ENCODE results near the gene DOK6. TPM values are rescaled to one million over a fixed set of nuclear protein-coding genes. Genes with fewer than 3 reads are reported as not detected.

DOK6 gene
- total and polyA plus RNA-seq, 9 of the 15 experiments (the other 6 are each of a cell fraction or from before 2014, with no cell fraction given), result not detected

DNA sequence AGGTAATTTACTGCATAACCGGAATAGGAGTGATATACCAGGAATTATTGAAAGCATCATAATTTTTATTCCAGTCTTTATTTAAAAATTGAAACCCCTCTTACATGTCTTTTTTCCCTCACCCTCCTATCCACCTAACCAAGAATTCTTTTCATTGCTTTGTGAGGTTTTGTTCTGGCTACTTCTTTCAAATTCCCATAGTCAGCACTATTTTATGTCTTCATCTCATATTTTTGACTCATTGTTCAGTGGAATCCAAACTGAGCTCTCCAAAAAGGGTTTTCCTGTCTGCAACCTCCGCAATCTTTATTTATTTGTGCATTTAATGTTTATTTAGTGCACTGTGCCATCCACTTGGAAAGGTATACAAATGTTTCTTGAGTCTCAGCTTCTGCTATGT is 128.5 kb downstream of the DOK6 start:
- H3K9me3 ChIP-seq (replicated peaks; ENCODE audit: control insufficient read depth, insufficient read depth, low read depth, low read length), result no peaks in the 10 kb centered on the region; the same call in 1 of the 2 replicates
- intact Hi-C loops (cut with micrococcal nuclease), result no loop called here
- no peaks in the 10 kb centered on the region for H3K27me3 ChIP-seq (ENCODE audit: control insufficient read depth in 2 of 2, insufficient read depth in 2 of 2, low read length in 2 of 2)
- H3K9ac ChIP-seq (ENCODE audit: insufficient read depth in 1 of 2, low read depth in 2 of 2, low read length in 2 of 2), result no peak overlapping the region
- DNase-seq (ENCODE audit: extremely low read depth in 1 of 4, low spot score in 3 of 4), result no peak
- no peaks in the 10 kb centered on the region for H4K20me1 ChIP-seq (replicated peaks; ENCODE audit: control insufficient read depth, insufficient read depth, low read length)
- ChIA-PET CTCF (ENCODE audit: low intra/inter-chr PET ratio) (no interaction called here), POLR2A (no interaction called here)
- H3K27ac ChIP-seq (ENCODE audit: extremely low read depth, low read depth, low read length), result no peak overlapping the region
- H3K4me3 ChIP-seq, result no peak overlapping the region
- H3K4me1 ChIP-seq (replicated peaks in 1 of 2; ENCODE audit: control insufficient read depth in 2 of 2, insufficient read depth in 2 of 2, low read length in 2 of 2), result no peaks in the 10 kb centered on the region
- H2AFZ ChIP-seq (ENCODE audit: low read depth, low read length), result no peak overlapping the region
- H3K36me3 ChIP-seq (ENCODE audit: control insufficient read depth, insufficient read depth, low read length), result no peaks in the 10 kb centered on the region
- no peak for FAIRE-seq
- H3K9me1 ChIP-seq (ENCODE audit: control insufficient read depth, insufficient read depth, low read length), result no peaks in the 10 kb centered on the region
- no peaks in the 10 kb centered on the region for H3K79me2 ChIP-seq (ENCODE audit: control insufficient read depth, insufficient read depth, low read length)
- in situ Hi-C loops (cut with MboI), result no loop called here
- BruUV-seq (replicated peaks), result no TSS peak
- H3K4me2 ChIP-seq (ENCODE audit: insufficient read depth, low read length), result no peak overlapping the region
- ATAC-seq, result no peak
- 11% methylated on average over 2 of the region's 2 CpGs for WGBS (ENCODE audit: insufficient coverage, low coverage, missing lambda C conversion rate)
- no peak for TF ChIP-seq PPARD (CRISPR knock-in tag; IDR thresholded peaks at IDR 0.05)
- TF ChIP-seq, protein P1, sequence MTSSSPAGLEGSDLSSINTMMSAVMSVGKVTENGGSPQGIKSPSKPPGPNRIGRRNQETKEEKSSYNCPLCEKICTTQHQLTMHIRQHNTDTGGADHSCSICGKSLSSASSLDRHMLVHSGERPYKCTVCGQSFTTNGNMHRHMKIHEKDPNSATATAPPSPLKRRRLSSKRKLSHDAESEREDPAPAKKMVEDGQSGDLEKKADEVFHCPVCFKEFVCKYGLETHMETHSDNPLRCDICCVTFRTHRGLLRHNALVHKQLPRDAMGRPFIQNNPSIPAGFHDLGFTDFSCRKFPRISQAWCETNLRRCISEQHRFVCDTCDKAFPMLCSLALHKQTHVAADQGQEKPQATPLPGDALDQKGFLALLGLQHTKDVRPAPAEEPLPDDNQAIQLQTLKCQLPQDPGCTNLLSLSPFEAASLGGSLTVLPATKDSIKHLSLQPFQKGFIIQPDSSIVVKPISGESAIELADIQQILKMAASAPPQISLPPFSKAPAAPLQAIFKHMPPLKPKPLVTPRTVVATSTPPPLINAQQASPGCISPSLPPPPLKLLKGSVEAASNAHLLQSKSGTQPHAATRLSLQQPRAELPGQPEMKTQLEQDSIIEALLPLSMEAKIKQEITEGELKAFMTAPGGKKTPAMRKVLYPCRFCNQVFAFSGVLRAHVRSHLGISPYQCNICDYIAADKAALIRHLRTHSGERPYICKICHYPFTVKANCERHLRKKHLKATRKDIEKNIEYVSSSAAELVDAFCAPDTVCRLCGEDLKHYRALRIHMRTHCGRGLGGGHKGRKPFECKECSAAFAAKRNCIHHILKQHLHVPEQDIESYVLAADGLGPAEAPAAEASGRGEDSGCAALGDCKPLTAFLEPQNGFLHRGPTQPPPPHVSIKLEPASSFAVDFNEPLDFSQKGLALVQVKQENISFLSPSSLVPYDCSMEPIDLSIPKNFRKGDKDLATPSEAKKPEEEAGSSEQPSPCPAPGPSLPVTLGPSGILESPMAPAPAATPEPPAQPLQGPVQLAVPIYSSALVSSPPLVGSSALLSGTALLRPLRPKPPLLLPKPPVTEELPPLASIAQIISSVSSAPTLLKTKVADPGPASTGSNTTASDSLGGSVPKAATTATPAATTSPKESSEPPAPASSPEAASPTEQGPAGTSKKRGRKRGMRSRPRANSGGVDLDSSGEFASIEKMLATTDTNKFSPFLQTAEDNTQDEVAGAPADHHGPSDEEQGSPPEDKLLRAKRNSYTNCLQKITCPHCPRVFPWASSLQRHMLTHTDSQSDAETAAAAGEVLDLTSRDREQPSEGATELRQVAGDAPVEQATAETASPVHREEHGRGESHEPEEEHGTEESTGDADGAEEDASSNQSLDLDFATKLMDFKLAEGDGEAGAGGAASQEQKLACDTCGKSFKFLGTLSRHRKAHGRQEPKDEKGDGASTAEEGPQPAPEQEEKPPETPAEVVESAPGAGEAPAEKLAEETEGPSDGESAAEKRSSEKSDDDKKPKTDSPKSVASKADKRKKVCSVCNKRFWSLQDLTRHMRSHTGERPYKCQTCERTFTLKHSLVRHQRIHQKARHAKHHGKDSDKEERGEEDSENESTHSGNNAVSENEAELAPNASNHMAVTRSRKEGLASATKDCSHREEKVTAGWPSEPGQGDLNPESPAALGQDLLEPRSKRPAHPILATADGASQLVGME (CRISPR knock-in tag; IDR thresholded peaks at IDR 0.05), result no peak
- peak; percentile 39; the same call in 1 of the 2 replicates for TF ChIP-seq ZNF316 (IDR thresholded peaks at IDR 0.05)
- no peak for TF ChIP-seq NFIC (IDR thresholded peaks at IDR 0.05)
- TF ChIP-seq MAFF (IDR thresholded peaks at IDR 0.05; ENCODE audit: low read length), result peak; percentile 18; the same call in 1 of the 2 replicates
- no peak for TF ChIP-seq CBFA2T2 (conservative IDR thresholded peaks at IDR 0.05)
- peak; percentile 39; the same call in 1 of the 2 replicates for TF ChIP-seq MAFK (IDR thresholded peaks at IDR 0.05; ENCODE audit: low read length)
